ENCODE results near the gene PLXNA4. TPM values are rescaled to one million over a fixed set of nuclear protein-coding genes. Genes with fewer than 3 reads are reported as not detected.

Gene PLXNA4
- total and polyA plus RNA-seq, 4 donors, result 0.63 to 4.6 (median 2.1) TPM

- Histone ChIP-seq H3K9me3 (ENCODE audit: control insufficient read depth in 4 of 4, insufficient read depth in 3 of 4, low read length in 3 of 4) (peaks cover 0 to 3% (median 0%) of the 10 kb centered on the region in 4 donors), H3K9ac (ENCODE audit: insufficient read depth in 1 of 2, low read length in 2 of 2) (no peak overlapping the region), H3K27ac (ENCODE audit: low read depth in 1 of 2, low read length in 1 of 2) (no peak overlapping the region)
These were observed 422.0 kb downstream of the PLXNA4 start for GRCh38 chr7:132154248-132154647.

GRCh38 chr7:132152131-132152889 lies 424.0 kb downstream of the PLXNA4 start:
- no peak for TF ChIP-seq CTCF (IDR thresholded peaks at IDR 0.05; ENCODE audit: control extremely low read depth, extremely low read depth)
- 82 to 89% methylated on average over 7 of the region's 7 CpGs for WGBS, 2 donors
- no peak for ATAC-seq (ENCODE audit: insufficient read depth, low FRiP score)

More at GRCh38 chr7:132154248-132154647, 422.0 kb downstream of the PLXNA4 start:
- WGBS, 2 donors, result 67% methylated on average over 6 of the region's 6 CpGs
- H3K27me3 ChIP-seq (ENCODE audit: control insufficient read depth in 3 of 3, insufficient read depth in 3 of 3, low read length in 2 of 3), result peaks cover 0 to 9% (median 3%) of the 10 kb centered on the region in 3 donors
- H3K4me1 ChIP-seq (ENCODE audit: control insufficient read depth in 5 of 5, insufficient read depth in 5 of 5, low read length in 5 of 5), result no peaks in the 10 kb centered on the region
- no peak overlapping the region for H3K4me3 ChIP-seq
- DNase-seq (no peak), ATAC-seq (ENCODE audit: insufficient read depth, low FRiP score) (no peak)
- no peaks in the 10 kb centered on the region for H3K36me3 ChIP-seq (ENCODE audit: control insufficient read depth in 4 of 4, insufficient read depth in 4 of 4, low read length in 4 of 4)
- TF ChIP-seq CTCF (IDR thresholded peaks at IDR 0.05; ENCODE audit: control extremely low read depth, extremely low read depth), result no peak

GRCh38 chr7:132150711-132151110 lies 425.6 kb downstream of the PLXNA4 start:
- Histone ChIP-seq H3K4me1 (ENCODE audit: control insufficient read depth in 5 of 5, insufficient read depth in 5 of 5, low read length in 5 of 5) (no peaks in the 10 kb centered on the region), H3K9ac (ENCODE audit: insufficient read depth in 1 of 2, low read length in 2 of 2) (no peak overlapping the region), H3K27ac (ENCODE audit: low read depth in 1 of 2, low read length in 1 of 2) (no peak overlapping the region), H3K9me3 (ENCODE audit: control insufficient read depth in 4 of 4, insufficient read depth in 3 of 4, low read length in 3 of 4) (no peaks in the 10 kb centered on the region), H3K36me3 (ENCODE audit: control insufficient read depth in 4 of 4, insufficient read depth in 4 of 4, low read length in 4 of 4) (no peaks in the 10 kb centered on the region), H3K4me3 (no peak overlapping the region), H3K27me3 (ENCODE audit: control insufficient read depth in 3 of 3, insufficient read depth in 3 of 3, low read length in 2 of 3) (peaks cover 0 to 12% (median 4%) of the 10 kb centered on the region in 3 donors)
- WGBS, 2 donors, result 91 to 98% methylated on average over 2 of the region's 2 CpGs
- TF ChIP-seq CTCF (IDR thresholded peaks at IDR 0.05; ENCODE audit: control extremely low read depth, extremely low read depth), result no peak
- DNase-seq (no peak), ATAC-seq (ENCODE audit: insufficient read depth, low FRiP score) (no peak)

More at GRCh38 chr7:132152131-132152889, 424.0 kb downstream of the PLXNA4 start:
- Histone ChIP-seq H3K27me3 (ENCODE audit: control insufficient read depth in 3 of 3, insufficient read depth in 3 of 3, low read length in 2 of 3) (peaks cover 0 to 9% (median 4%) of the 10 kb centered on the region in 3 donors), H3K9ac (ENCODE audit: insufficient read depth in 1 of 2, low read length in 2 of 2) (no peak overlapping the region), H3K4me1 (ENCODE audit: control insufficient read depth in 5 of 5, insufficient read depth in 5 of 5, low read length in 5 of 5) (no peaks in the 10 kb centered on the region), H3K36me3 (ENCODE audit: control insufficient read depth in 4 of 4, insufficient read depth in 4 of 4, low read length in 4 of 4) (no peaks in the 10 kb centered on the region), H3K27ac (ENCODE audit: low read depth in 1 of 2, low read length in 1 of 2) (no peak overlapping the region), H3K4me3 (no peak overlapping the region), H3K9me3 (ENCODE audit: control insufficient read depth in 4 of 4, insufficient read depth in 3 of 4, low read length in 3 of 4) (peaks cover 0 to 3% (median 0%) of the 10 kb centered on the region in 4 donors)
- no peak for DNase-seq
